Measurements from ENCODE around the gene RECQL. TPM values are rescaled to one million over a fixed set of nuclear protein-coding genes. Genes with fewer than 3 reads are reported as not detected.
"Not testable (repeated sequence)": the region's sequence is repeated elsewhere in the genome, so short reads cannot be mapped to it uniquely, and the experiment has no call there.

Gene RECQL
- total and polyA plus RNA-seq, 4 donors: 28.2 to 52.4 (median 37.8) TPM

DNA sequence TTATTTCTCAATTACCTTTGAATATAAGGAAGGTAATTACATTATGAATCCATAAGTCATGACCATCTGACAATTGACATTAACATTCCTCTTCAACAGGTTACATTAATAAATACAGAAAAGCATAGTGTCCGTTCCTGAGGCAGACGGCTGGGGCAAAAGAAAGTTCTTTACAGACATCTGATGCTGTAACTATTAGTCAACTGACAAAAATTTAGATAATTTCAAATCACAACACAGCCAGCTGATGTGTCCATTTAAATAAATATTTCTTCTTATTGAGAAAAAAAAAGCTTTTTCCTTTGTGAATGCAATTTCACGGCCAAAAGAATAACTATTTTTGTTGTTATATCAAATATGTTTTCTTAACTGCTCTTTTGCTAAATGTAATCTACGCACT, 73.2 kb downstream of the RECQL start:
- Histone ChIP-seq H3K27me3 (ENCODE audit: control insufficient read depth in 1 of 2, insufficient read depth in 2 of 2, low read length in 1 of 2) (no peaks in the 10 kb centered on the region), H3K27ac (ENCODE audit: low read depth in 1 of 2, low read length in 2 of 2) (no peak overlapping the region), H3K4me1 (ENCODE audit: control insufficient read depth in 1 of 2, insufficient read depth in 2 of 2, low read length in 2 of 2) (no peaks in the 10 kb centered on the region), H3K9me3 (ENCODE audit: control insufficient read depth, low read length) (no peaks in the 10 kb centered on the region), H3K4me3 (ENCODE audit: low read length in 2 of 2) (no peak overlapping the region), H3K36me3 (ENCODE audit: control insufficient read depth in 1 of 2, insufficient read depth in 2 of 2, low read length in 1 of 2) (no peaks in the 10 kb centered on the region)
- DNase-seq (no peak), ATAC-seq (ENCODE audit: low FRiP score) (no peak)
- intact Hi-C loops (cut with DNase I): no loop called here
- 8 to 18% methylated on average over 4 of the region's 4 CpGs for WGBS, 2 donors

DNA sequence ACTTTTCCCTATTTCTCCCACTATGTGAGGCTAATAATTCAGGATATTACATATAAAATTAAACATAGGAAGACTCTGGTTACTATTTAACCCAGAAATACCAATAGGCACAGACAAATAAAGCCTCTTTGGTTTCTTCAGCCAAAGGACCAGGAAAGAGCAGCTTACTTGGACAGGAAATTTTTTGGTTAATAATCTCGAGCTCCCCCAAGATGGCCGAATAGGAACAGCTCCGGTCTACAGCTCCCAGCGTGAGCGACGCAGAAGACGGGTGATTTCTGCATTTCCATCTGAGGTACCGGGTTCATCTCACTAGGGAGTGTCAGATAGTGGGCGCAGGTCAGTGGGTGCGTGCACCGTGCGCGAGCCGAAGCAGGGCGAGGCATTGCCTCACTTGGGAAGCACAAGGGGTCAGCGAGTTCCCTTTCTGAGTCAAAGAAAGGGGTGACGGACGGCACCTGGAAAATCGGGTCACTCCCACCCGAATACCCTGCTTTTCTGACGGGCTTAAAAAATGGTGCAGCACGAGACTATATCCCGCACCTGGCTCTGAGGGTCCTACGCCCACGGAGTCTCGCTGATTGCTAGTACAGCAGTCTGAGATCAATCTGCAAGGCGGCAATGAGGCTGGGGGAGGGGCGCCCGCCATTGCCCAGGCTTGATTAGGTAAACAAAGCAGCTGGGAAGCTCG, 82.3 kb downstream of the RECQL start:
- intact Hi-C loops (cut with DNase I); ATAC-seq (ENCODE audit: low FRiP score): not testable (repeated sequence)
- 89 to 90% methylated on average over 30 of the region's 30 CpGs for WGBS, 2 donors

More for the DNA sequence above, 82.3 kb downstream of the RECQL start:
- not testable (repeated sequence) for H3K4me3 ChIP-seq (ENCODE audit: low read length in 2 of 2); H3K36me3 ChIP-seq (ENCODE audit: control insufficient read depth in 1 of 2, insufficient read depth in 2 of 2, low read length in 1 of 2); H3K4me1 ChIP-seq (ENCODE audit: control insufficient read depth in 1 of 2, insufficient read depth in 2 of 2, low read length in 2 of 2); H3K9me3 ChIP-seq (ENCODE audit: control insufficient read depth, low read length); H3K27ac ChIP-seq (ENCODE audit: low read depth in 1 of 2, low read length in 2 of 2); DNase-seq; H3K27me3 ChIP-seq (ENCODE audit: control insufficient read depth in 1 of 2, insufficient read depth in 2 of 2, low read length in 1 of 2)

Other genes with a start within 250 kb of the RECQL start
- not detected for gene SLCO1A2, start 166.7 kb downstream of the RECQL start, total RNA-seq
- gene SLCO1A2, start 166.7 kb downstream of the RECQL start, polyA plus RNA-seq: not detected
- gene IAPP, start 128.7 kb downstream of the RECQL start, total RNA-seq: not detected
- under 1 TPM in 1 of 2 donors, not detected in 1; 0.36 TPM for gene IAPP, start 128.7 kb downstream of the RECQL start, polyA plus RNA-seq
- gene PYROXD1, start 64.0 kb downstream of the RECQL start, total RNA-seq: 10 to 100 TPM; 15.5 to 21.6 TPM
- 10 to 100 TPM in 1 of 2 donors, 1 to 10 TPM in 1; 8.9 to 14.3 TPM for gene PYROXD1, start 64.0 kb downstream of the RECQL start, polyA plus RNA-seq
- 10 to 100 TPM; 33.9 to 45.4 TPM for gene GOLT1B, start 154 bp upstream of the RECQL start, total RNA-seq
- 10 to 100 TPM; 24.4 to 36.7 TPM for gene GOLT1B, start 154 bp upstream of the RECQL start, polyA plus RNA-seq
- gene SPX, start 24.7 kb upstream of the RECQL start, total RNA-seq: under 1 TPM in 1 of 2 donors, not detected in 1; 0.09 TPM
- under 1 TPM in 1 of 2 donors, not detected in 1; 0.15 TPM for gene SPX, start 24.7 kb upstream of the RECQL start, polyA plus RNA-seq
- under 1 TPM in 1 of 2 donors, not detected in 1; 0.15 TPM for gene GYS2, start 103.2 kb upstream of the RECQL start, total RNA-seq
- not detected for gene GYS2, start 103.2 kb upstream of the RECQL start, polyA plus RNA-seq
- gene LDHB, start 156.2 kb upstream of the RECQL start, total RNA-seq: 100 to 1,000 TPM; 251 to 260 TPM
- gene LDHB, start 156.2 kb upstream of the RECQL start, polyA plus RNA-seq: 100 to 1,000 TPM; 218 to 361 TPM